HL-60/S4 treated with retinoic acid at 250 ng/mL for 4 days and 3 days (cell line): ENCODE data around the gene A3GALT2.
"Not testable (repeated sequence)": the region's sequence is repeated elsewhere in the genome, so short reads cannot be mapped to it uniquely, and the experiment has no call there.

ENCODE experiments used
- in situ Hi-C: fragments of 300-500 bp; cut with MboI; formaldehyde crosslinking; loops from 2 replicates; pipeline ENCODE4 v1.7.0; 2022; ENCODE audit warnings: low sequenced_read_pairs

A3GALT2 gene

GRCh38 chr1:33317354-33317753 lies 3.5 kb downstream of the A3GALT2 start:
- in situ Hi-C loops = no loop called here

GRCh38 chr1:33316601-33317000 lies 4.3 kb downstream of the A3GALT2 start:
- in situ Hi-C loops = no loop called here

- in situ Hi-C loops = no loop called here
These were observed 6.5 kb downstream of the A3GALT2 start for GRCh38 chr1:33314416-33314815.

- in situ Hi-C loops = no loop called here
These were observed 8.5 kb downstream of the A3GALT2 start for GRCh38 chr1:33312413-33312749.

GRCh38 chr1:33311706-33312412 lies 9.0 kb downstream of the A3GALT2 start:
- in situ Hi-C loops = no loop called here

GRCh38 chr1:33310702-33311101 lies 10.2 kb downstream of the A3GALT2 start:
- in situ Hi-C loops = no loop called here

GRCh38 chr1:33309351-33309750 lies 11.5 kb downstream of the A3GALT2 start:
- in situ Hi-C loops = not testable (repeated sequence)

GRCh38 chr1:33307494-33307864 lies 13.4 kb downstream of the A3GALT2 start:
- in situ Hi-C loops = no loop called here

GRCh38 chr1:33306653-33307493 lies 14.0 kb downstream of the A3GALT2 start:
- in situ Hi-C loops = no loop called here

- in situ Hi-C loops = no loop called here
These were observed 14.9 kb downstream of the A3GALT2 start for GRCh38 chr1:33305816-33306652.

GRCh38 chr1:33305016-33305415 lies 15.9 kb downstream of the A3GALT2 start:
- in situ Hi-C loops = no loop called here

- in situ Hi-C loops = no loop called here
These were observed 18.6 kb downstream of the A3GALT2 start for GRCh38 chr1:33302325-33302724.

- in situ Hi-C loops = no loop called here
These were observed 19.5 kb downstream of the A3GALT2 start for GRCh38 chr1:33301273-33301984.

- in situ Hi-C loops = no loop called here
These were observed 20.2 kb downstream of the A3GALT2 start for GRCh38 chr1:33300673-33301072.

- in situ Hi-C loops = no loop called here
These were observed 21.3 kb downstream of the A3GALT2 start for GRCh38 chr1:33299461-33300155.

GRCh38 chr1:33298623-33299277 lies 22.1 kb downstream of the A3GALT2 start:
- in situ Hi-C loops = no loop called here

GRCh38 chr1:33297911-33298622 lies 22.8 kb downstream of the A3GALT2 start:
- in situ Hi-C loops = no loop called here

GRCh38 chr1:33296824-33297223 lies 24.1 kb downstream of the A3GALT2 start:
- in situ Hi-C loops = no loop called here

- in situ Hi-C loops = no loop called here
These were observed 24.8 kb downstream of the A3GALT2 start for GRCh38 chr1:33296082-33296458.
